HEK293 (cell line): ENCODE measurements around the gene HUWE1.

ENCODE experiments used
- CTCF ChIA-PET: fragments of 350-600 bp; formaldehyde crosslinking; extraction: SDS; loops from one replicate; lab custom pipeline; 2021; ENCODE audit warnings: antibody characterized with exemption; lab: Yijun Ruan, JAX
- POLR2A ChIA-PET: fragments of 300-600 bp; formaldehyde crosslinking; extraction: SDS; loops from one replicate; lab custom pipeline; 2020; ENCODE audit warnings: antibody characterized with exemption, inconsistent platforms; lab: Yijun Ruan, JAX
- H3K27ac ChIP-seq: fragments of 200-500 bp; sonication (Bioruptor generic); 2 replicates; pipeline ENCODE4 v1.5.1; 2014; ENCODE audit warnings: low read depth, low read length, control low read depth, inconsistent platforms; ENCODE audit errors: extremely low read depth
- H3K36me3 ChIP-seq, 2 experiments: fragments of 200-500 bp in 1 of 2; sonication (Bioruptor generic) in 1 of 2; 1 replicate in 1 of 2; 2 replicates in 1 of 2; pipeline ENCODE4 v1.5.1; 2014 to 2017; ENCODE audit warnings: inconsistent platforms in 2 of 2, low read length in 2 of 2; ENCODE audit not compliant: control insufficient read depth in 2 of 2, insufficient read depth in 1 of 2
- H3K4me1 ChIP-seq: fragments of 200-500 bp; sonication (Bioruptor generic); 2 replicates; pipeline ENCODE4 v1.5.1; 2014; ENCODE audit warnings: mild to moderate bottlenecking, low read length, inconsistent platforms; ENCODE audit not compliant: control insufficient read depth, insufficient read depth
- H3K4me3 ChIP-seq: 2 replicates; pipeline ENCODE4 v1.5.1; 2011; ENCODE audit warnings: low read depth, mild to moderate bottlenecking, control low read depth, low read length, moderate library complexity
- H3K9me3 ChIP-seq: fragments of 200-500 bp; sonication (Bioruptor generic); 2 replicates; pipeline ENCODE4 v1.5.1; 2014; ENCODE audit warnings: low read depth, low read length, inconsistent platforms; ENCODE audit not compliant: control insufficient read depth, insufficient read depth
- EGR2 ChIP-seq: fragments of 450-650 bp; formaldehyde crosslinking; IDR thresholded peaks from 2 replicates; pipeline ENCODE4 v1.5.1; 2016; ENCODE audit warnings: low read depth, missing biosample characterization, missing genetic modification characterization
- OVOL3 ChIP-seq: fragments of 450-650 bp; formaldehyde crosslinking; IDR thresholded peaks from 2 replicates; pipeline ENCODE4 v1.5.1; 2016; ENCODE audit warnings: missing biosample characterization, missing genetic modification characterization
- ZNF112 ChIP-seq: fragments of 450-650 bp; formaldehyde crosslinking; IDR thresholded peaks from 2 replicates; pipeline ENCODE4 v1.5.0; 2017; ENCODE audit warnings: missing biosample characterization, missing genetic modification characterization
- ZNF19 ChIP-seq: fragments of 450-650 bp; formaldehyde crosslinking; IDR thresholded peaks from 2 replicates; pipeline ENCODE4; 2016; ENCODE audit warnings: missing biosample characterization, missing genetic modification characterization, low read depth
- ZNF214 ChIP-seq: fragments of 450-650 bp; formaldehyde crosslinking; IDR thresholded peaks from 2 replicates; pipeline ENCODE4 v1.5.1; 2017; ENCODE audit warnings: missing biosample characterization, mild to moderate bottlenecking, missing genetic modification characterization, borderline replicate concordance
- ZNF433 ChIP-seq: fragments of 450-650 bp; formaldehyde crosslinking; IDR thresholded peaks from 2 replicates; pipeline ENCODE4 v1.5.1; 2016; ENCODE audit warnings: missing biosample characterization, missing genetic modification characterization, low read depth
- ZNF548 ChIP-seq: fragments of 450-650 bp; formaldehyde crosslinking; IDR thresholded peaks from 2 replicates; pipeline ENCODE4 v1.5.1; 2016; ENCODE audit warnings: missing biosample characterization, missing genetic modification characterization
- ZXDB ChIP-seq: fragments of 450-650 bp; formaldehyde crosslinking; IDR thresholded peaks from 2 replicates; pipeline ENCODE4 v1.5.1; 2016; ENCODE audit warnings: missing biosample characterization, missing genetic modification characterization

HUWE1 gene

DNA sequence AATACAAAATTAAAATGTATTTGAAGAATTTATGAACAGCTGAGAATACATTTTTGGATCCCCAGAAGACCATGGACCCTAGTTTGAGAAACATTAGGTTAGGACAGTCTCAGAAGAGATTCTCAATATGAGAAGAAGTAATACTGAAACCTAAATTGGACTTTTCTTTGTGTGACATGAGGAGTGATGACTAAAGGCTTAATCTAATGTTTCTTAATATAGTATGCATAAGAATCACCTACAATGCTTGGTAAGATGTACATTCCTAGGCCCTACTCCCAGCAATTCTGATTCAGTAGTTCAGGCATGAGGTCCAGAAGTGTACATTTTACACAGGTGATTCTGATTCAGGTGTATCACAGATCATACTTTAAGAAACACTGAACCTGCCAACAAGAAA, 31.6 kb upstream of the HUWE1 start:
- H3K4me3 ChIP-seq: no peak overlapping the region
- H3K4me1 ChIP-seq: no peaks in the 10 kb centered on the region
- ChIA-PET POLR2A (no interaction called here), CTCF (no interaction called here)
- H3K27ac ChIP-seq: no peak overlapping the region
- no peak for TF ChIP-seq ZXDB (tag by site-specific recombination)
- TF ChIP-seq ZNF214: no peak
- TF ChIP-seq ZNF548: no peak
- no peaks in the 10 kb centered on the region for H3K36me3 ChIP-seq
- no peaks in the 10 kb centered on the region; the same call in 1 of the 2 replicates for H3K9me3 ChIP-seq

DNA sequence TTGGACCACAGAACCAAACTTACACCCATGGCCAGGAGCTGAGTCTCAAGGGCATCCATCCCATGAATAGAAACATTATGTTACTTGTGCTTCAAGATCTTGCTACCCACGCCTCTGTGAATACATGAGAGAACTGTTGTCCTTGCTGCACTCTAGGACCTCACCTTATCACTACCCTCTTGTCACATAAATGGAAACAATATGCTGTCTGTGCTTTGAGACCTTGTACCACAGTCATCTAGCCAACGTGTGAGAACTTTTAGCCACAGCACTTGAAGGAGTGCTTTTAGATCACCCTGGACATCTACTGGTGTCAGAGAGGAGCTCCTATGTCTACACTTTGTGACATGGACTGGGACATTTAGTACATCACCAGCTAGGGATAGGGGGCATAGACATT, 30.7 kb upstream of the HUWE1 start:
- no peak overlapping the region for H3K27ac ChIP-seq
- no peak overlapping the region for H3K4me3 ChIP-seq
- no peaks in the 10 kb centered on the region; the same call in 1 of the 2 replicates for H3K9me3 ChIP-seq
- H3K4me1 ChIP-seq: no peaks in the 10 kb centered on the region
- TF ChIP-seq ZNF19 (tag by site-specific recombination): no peak
- CTCF ChIA-PET: interaction anchor here (0.6 kb wide), 1 partner anchor 53 kb away, joined by 6 read pairs; no protein-coding TSS in a partner anchor
- H3K36me3 ChIP-seq: no peaks in the 10 kb centered on the region
- POLR2A ChIA-PET: no interaction called here

DNA sequence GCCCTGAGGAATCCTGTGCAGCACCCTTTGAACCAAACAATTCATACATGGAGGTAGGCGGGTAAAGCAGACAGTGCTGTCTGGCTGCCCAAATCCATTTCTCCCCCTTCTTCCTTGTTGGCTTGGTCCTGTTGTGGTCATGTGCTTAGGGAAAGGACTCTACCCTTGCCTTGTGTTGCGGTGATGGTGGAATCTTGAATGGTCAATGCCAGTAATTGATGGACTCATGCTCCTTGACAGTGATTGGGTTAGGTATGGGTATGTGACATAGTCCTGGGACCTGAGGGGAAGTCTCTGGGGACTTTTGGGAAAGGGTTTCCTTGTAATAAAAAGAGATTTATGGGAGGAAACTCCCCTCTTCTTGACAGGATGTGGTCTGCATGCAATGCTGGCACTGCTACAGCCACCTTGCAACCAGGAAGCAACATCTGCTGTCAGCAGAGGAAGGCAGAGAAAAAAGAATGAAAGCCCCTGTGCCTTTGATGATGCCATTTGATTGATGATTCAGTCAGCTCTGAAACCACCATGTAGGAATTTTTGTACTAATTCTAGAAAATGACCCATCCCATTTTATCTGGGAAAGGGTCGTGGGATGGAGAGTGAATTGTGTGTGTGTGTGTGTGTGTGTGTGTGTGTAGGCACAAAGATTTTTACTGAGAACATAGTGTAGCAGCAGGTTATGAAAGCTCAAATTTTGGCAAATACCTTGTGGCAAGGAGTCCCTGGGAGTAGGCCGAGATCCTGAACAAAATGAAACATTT, 30.0 kb upstream of the HUWE1 start:
- CTCF ChIA-PET: interaction anchor here (0.6 kb wide), 2 partner anchors 53 to 441 kb away, joined by 3 to 6 read pairs; no protein-coding TSS in a partner anchor
- H3K27ac ChIP-seq: no peak overlapping the region
- H3K4me1 ChIP-seq: no peaks in the 10 kb centered on the region

DNA sequence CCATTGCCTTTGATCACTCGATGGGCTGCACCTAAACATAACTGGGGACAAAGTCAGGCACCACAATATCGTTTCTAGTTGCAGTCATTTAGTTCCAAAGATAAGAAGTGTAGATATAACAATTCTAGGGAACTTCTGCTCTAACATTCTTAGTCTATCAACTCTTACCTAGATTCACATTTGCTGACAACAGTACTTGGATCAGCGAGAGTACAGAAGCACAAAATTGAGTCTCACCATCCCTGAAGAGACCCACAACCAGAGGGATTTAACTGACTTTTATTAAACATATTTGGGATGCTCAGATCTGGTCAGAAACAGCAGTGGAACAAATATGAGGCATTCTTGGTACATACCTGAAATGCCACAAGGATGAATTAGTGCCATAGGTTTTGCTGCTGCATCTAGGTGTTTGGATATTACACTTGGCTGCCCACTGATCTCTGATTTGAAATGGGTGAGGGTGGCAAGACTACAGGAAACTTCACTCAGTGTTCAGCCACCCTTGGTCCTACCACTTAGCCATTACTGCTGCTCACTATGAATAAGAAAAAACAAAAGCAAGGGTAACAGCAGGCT, 28.9 kb upstream of the HUWE1 start:
- CTCF ChIA-PET: interaction anchor here (0.6 kb wide), 1 partner anchor 31 kb away, joined by 3 read pairs; no protein-coding TSS in a partner anchor
- Histone ChIP-seq H3K9me3 (no peaks in the 10 kb centered on the region; the same call in none of the 2 replicates), H3K27ac (no peak overlapping the region), H3K4me1 (no peaks in the 10 kb centered on the region), H3K36me3 (no peaks in the 10 kb centered on the region), H3K4me3 (no peak overlapping the region)
- no peak for TF ChIP-seq ZNF433 (tag by site-specific recombination)
- POLR2A ChIA-PET: interaction anchor here (1.4 kb wide), 1 partner anchor 31 kb away, joined by 5 read pairs; no protein-coding TSS in a partner anchor

More for the DNA sequence above, 30.0 kb upstream of the HUWE1 start:
- Histone ChIP-seq H3K9me3 (no peaks in the 10 kb centered on the region; the same call in none of the 2 replicates), H3K36me3 (no peaks in the 10 kb centered on the region), H3K4me3 (no peak overlapping the region)
- no peak for TF ChIP-seq OVOL3 (tag by site-specific recombination)
- POLR2A ChIA-PET: no interaction called here

DNA sequence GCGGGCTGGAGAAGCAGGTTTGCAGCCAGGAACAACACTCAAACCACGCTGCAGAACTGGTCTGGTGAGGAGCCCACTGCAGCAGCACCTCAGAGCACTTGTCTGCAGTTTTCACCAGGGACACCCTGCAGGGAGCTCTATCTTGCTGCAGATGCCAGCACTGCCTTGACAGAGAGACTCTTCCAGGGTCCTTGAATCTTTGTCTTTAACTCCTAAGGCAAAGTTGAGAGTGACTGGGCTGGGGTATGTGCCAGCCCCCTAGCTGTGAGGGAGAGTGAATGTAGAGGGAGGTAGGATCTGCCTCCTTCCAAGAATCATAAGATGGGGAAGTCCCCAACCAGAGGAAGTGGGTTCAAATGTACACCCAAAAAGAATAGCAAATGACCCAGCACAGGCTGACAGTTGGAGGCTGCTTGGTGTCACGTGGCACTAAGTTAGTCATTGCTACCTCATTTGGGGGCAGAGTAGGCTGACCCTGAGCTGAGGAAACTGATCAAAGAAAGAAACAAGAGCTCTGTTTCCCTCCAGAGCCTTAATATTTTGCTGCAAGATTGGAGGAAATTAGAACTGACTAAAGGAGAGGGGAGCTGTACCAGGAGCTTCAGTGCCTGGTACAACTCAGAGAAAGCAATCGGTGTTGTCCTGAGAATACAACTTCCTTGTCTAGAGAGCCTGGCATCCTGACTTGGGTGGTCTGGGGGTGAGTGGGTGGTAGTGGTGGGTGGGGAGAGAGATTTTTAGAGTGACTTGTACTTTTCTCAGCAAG, 28.2 kb upstream of the HUWE1 start:
- Histone ChIP-seq H3K4me3 (no peak overlapping the region), H3K36me3 (no peaks in the 10 kb centered on the region), H3K4me1 (no peaks in the 10 kb centered on the region), H3K27ac (no peak overlapping the region), H3K9me3 (no peaks in the 10 kb centered on the region; the same call in none of the 2 replicates)
- POLR2A ChIA-PET: interaction anchor here (1.1 to 1.4 kb wide), 2 partner anchors 29 to 31 kb away, joined by 5 to 6 read pairs; partner anchors contain the start of gene HUWE1
- TF ChIP-seq ZNF112 (tag by site-specific recombination) (no peak), EGR2 (tag by site-specific recombination) (0 out of 2 replicates have a peak, but pooled peaks have one; percentile 5)
- TF ChIP-seq, all 188 proteins: peak for 1
- CTCF ChIA-PET: interaction anchor here (0.6 kb wide), 1 partner anchor 30 kb away, joined by 3 read pairs; no protein-coding TSS in a partner anchor
